Measurements from ENCODE around the gene RNU6-9. TPM values are rescaled to one million over a fixed set of nuclear protein-coding genes. Genes with fewer than 3 reads are reported as not detected.

Gene RNU6-9
- total RNA-seq, 1 experiment from 2014 or later: not detected

GRCh38 chr19:855142-855541 is 38.1 kb upstream of the RNU6-9 start:
- no peaks in the 10 kb centered on the region for H3K9me3 ChIP-seq (ENCODE audit: control insufficient read depth, insufficient read depth, low read depth, low read length)
- no peak overlapping the region for H3K27ac ChIP-seq (ENCODE audit: low read length)
- H3K27me3 ChIP-seq (ENCODE audit: control insufficient read depth, insufficient read depth, low read length): no peaks in the 10 kb centered on the region
- no peaks in the 10 kb centered on the region for H3K36me3 ChIP-seq (ENCODE audit: control insufficient read depth, insufficient read depth, low read length)
- no peak for TF ChIP-seq SIN3A (IDR thresholded peaks at IDR 0.05; ENCODE audit: borderline replicate concordance, insufficient read depth, low read depth, low read length)
- no peak for TF ChIP-seq CTCF (IDR thresholded peaks at IDR 0.05)
- no peak for TF ChIP-seq TCF7L2 (IDR thresholded peaks at IDR 0.05; ENCODE audit: low read depth, low read length)
- TF ChIP-seq REST (IDR thresholded peaks at IDR 0.05; ENCODE audit: insufficient read depth in 1 of 2, low read depth in 2 of 2, low read length in 1 of 2): no peak
- no peak for TF ChIP-seq POLR2AphosphoS5 (IDR thresholded peaks at IDR 0.05; ENCODE audit: low read depth, low read length)
- intact Hi-C loops (cut with micrococcal nuclease; ENCODE audit: unreplicated experiment): loop anchor here (5.0 kb wide), 1 partner anchor 142 kb away; no protein-coding TSS in a partner anchor
- no TSS peak for BruUV-seq (replicated peaks)
- ATAC-seq: no peak
- ChIA-PET CTCF (no interaction called here), POLR2A (no interaction called here)
- peaks cover 13% of the 10 kb centered on the region for H3K4me1 ChIP-seq (ENCODE audit: control insufficient read depth, insufficient read depth, low read length)
- no peak overlapping the region for H3K4me3 ChIP-seq (ENCODE audit: low read depth in 2 of 2, low read length in 2 of 2)
- in situ Hi-C loops (cut with HindIII; ENCODE audit: low pct_unique_long_range_greater_than_20kb, low sequenced_read_pairs): no loop called here
- no peak for DNase-seq (ENCODE audit: low read depth, low spot score)

- Histone ChIP-seq H3K27me3 (ENCODE audit: control insufficient read depth, insufficient read depth, low read length) (no peaks in the 10 kb centered on the region), H3K36me3 (ENCODE audit: control insufficient read depth, insufficient read depth, low read length) (no peaks in the 10 kb centered on the region), H3K4me1 (ENCODE audit: control insufficient read depth, insufficient read depth, low read length) (peaks cover 13% of the 10 kb centered on the region), H3K9me3 (ENCODE audit: control insufficient read depth, insufficient read depth, low read depth, low read length) (no peaks in the 10 kb centered on the region), H3K27ac (ENCODE audit: low read length) (no peak overlapping the region), H3K4me3 (ENCODE audit: low read depth in 2 of 2, low read length in 2 of 2) (no peak overlapping the region)
- CTCF ChIA-PET: no interaction called here
- in situ Hi-C loops (cut with HindIII; ENCODE audit: low pct_unique_long_range_greater_than_20kb, low sequenced_read_pairs): no loop called here
- intact Hi-C loops (cut with micrococcal nuclease; ENCODE audit: unreplicated experiment): loop anchor here (5.0 kb wide), 1 partner anchor 142 kb away; no protein-coding TSS in a partner anchor
- ATAC-seq (no peak), DNase-seq (ENCODE audit: low read depth, low spot score) (no peak)
- BruUV-seq (replicated peaks): no TSS peak
- TF ChIP-seq REST (IDR thresholded peaks at IDR 0.05; ENCODE audit: insufficient read depth in 1 of 2, low read depth in 2 of 2, low read length in 1 of 2): no peak
- no peak for TF ChIP-seq SIN3A (IDR thresholded peaks at IDR 0.05; ENCODE audit: borderline replicate concordance, insufficient read depth, low read depth, low read length)
- no peak for TF ChIP-seq CTCF (IDR thresholded peaks at IDR 0.05)
- no peak for TF ChIP-seq TCF7L2 (IDR thresholded peaks at IDR 0.05; ENCODE audit: low read depth, low read length)
- no peak for TF ChIP-seq POLR2AphosphoS5 (IDR thresholded peaks at IDR 0.05; ENCODE audit: low read depth, low read length)
- POLR2A ChIA-PET: no interaction called here
Measured at GRCh38 chr19:855566-856120, 37.6 kb upstream of the RNU6-9 start.
